ENCODE measurements around the gene AGPS.
"Not testable (repeated sequence)": the region's sequence is repeated elsewhere in the genome, so short reads cannot be mapped to it uniquely, and the experiment has no call there.

DNA sequence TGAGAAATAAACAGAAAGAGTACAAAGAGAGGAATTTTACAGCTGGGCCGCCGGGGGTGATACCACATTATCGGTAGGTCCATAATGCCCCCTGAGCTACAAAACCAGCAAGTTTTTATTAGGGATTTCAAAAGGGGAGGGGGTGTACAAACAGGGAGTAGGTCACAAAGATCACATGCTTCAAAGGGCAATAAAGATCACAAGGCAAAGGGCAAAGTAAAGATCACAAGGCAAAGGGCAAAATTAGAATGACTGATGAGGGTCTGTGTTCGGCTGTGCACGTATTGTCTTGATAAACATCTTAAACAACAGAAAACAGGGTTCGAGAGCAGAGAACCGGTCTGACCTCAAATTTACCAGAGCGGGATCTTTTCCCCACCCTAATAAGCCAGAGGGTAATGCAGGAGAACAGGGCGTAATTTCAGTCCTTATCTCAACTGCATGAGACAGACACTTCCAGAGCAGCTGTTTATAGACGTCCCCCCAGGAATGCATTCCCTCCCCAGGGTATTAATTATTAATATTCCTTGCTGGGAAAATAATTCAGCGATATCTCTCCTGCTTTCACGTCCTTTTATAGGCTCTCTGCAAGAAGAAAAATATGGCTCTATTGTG, 38.6 kb downstream of the AGPS start:
- not testable (repeated sequence) for TF ChIP-seq HDAC2 (IDR thresholded peaks at IDR 0.05); EZH2 (IDR thresholded peaks at IDR 0.05; ENCODE audit: borderline replicate concordance, control insufficient read depth, low read depth, low read length); JUNB (IDR thresholded peaks at IDR 0.05); ETV6 (conservative IDR thresholded peaks at IDR 0.05 in 1 of 2, IDR thresholded peaks at IDR 0.05 in 1 of 2; ENCODE audit: borderline replicate concordance in 1 of 2, low read depth in 1 of 2); POLR2A (IDR thresholded peaks at IDR 0.05; ENCODE audit: low read depth, low read length); SREBF2 (IDR thresholded peaks at IDR 0.05; ENCODE audit: low read length); ZNF274 (IDR thresholded peaks at IDR 0.05; ENCODE audit: insufficient read depth, insufficient read length)
- TF ChIP-seq, protein P1, sequence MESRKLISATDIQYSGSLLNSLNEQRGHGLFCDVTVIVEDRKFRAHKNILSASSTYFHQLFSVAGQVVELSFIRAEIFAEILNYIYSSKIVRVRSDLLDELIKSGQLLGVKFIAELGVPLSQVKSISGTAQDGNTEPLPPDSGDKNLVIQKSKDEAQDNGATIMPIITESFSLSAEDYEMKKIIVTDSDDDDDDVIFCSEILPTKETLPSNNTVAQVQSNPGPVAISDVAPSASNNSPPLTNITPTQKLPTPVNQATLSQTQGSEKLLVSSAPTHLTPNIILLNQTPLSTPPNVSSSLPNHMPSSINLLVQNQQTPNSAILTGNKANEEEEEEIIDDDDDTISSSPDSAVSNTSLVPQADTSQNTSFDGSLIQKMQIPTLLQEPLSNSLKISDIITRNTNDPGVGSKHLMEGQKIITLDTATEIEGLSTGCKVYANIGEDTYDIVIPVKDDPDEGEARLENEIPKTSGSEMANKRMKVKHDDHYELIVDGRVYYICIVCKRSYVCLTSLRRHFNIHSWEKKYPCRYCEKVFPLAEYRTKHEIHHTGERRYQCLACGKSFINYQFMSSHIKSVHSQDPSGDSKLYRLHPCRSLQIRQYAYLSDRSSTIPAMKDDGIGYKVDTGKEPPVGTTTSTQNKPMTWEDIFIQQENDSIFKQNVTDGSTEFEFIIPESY (IDR thresholded peaks at IDR 0.05): not testable (repeated sequence)
